ENCODE measurements around the gene USP5.
A peak's percentile ranks its signal among the peaks of the same experiment; 100 is the strongest.

The USP5 gene

GRCh38 chr12:6851921-6852650 lies at the start of gene USP5:
USP5 (plus strand) TSS chr12:6852150; CDS start chr12:6852180, 30 bp downstream.
- peak; percentile 96 for DNase-seq (ENCODE audit: low read depth)

- no peak for DNase-seq (ENCODE audit: low read depth)
Observed at GRCh38 chr12:6807170-6807569, 44.8 kb upstream of the USP5 start.

- no peak for DNase-seq (ENCODE audit: low read depth)
Observed at GRCh38 chr12:6809056-6809455, 42.9 kb upstream of the USP5 start.

- DNase-seq (ENCODE audit: low read depth) = no peak
Observed at GRCh38 chr12:6810758-6811157, 41.2 kb upstream of the USP5 start.

- no peak for DNase-seq (ENCODE audit: low read depth)
Observed at GRCh38 chr12:6813363-6813762, 38.6 kb upstream of the USP5 start.

- DNase-seq (ENCODE audit: low read depth) = no peak
Observed at GRCh38 chr12:6816598-6816997, 35.4 kb upstream of the USP5 start.

GRCh38 chr12:6817098-6817497 lies 34.9 kb upstream of the USP5 start:
- DNase-seq (ENCODE audit: low read depth) = no peak

- DNase-seq (ENCODE audit: low read depth) = no peak
Observed at GRCh38 chr12:6817662-6818157, 34.2 kb upstream of the USP5 start.

GRCh38 chr12:6818222-6818621 lies 33.7 kb upstream of the USP5 start:
- DNase-seq (ENCODE audit: low read depth) = no peak

GRCh38 chr12:6818645-6819044 lies 33.3 kb upstream of the USP5 start:
- DNase-seq (ENCODE audit: low read depth) = no peak

- DNase-seq (ENCODE audit: low read depth) = no peak
Observed at GRCh38 chr12:6819106-6820030, 32.6 kb upstream of the USP5 start.

GRCh38 chr12:6820166-6820565 lies 31.8 kb upstream of the USP5 start:
- no peak for DNase-seq (ENCODE audit: low read depth)

GRCh38 chr12:6821591-6822425 lies 30.1 kb upstream of the USP5 start, which contains the start of gene GPR162:
GPR162 (plus strand) TSS chr12:6821821; CDS start chr12:6823899, 2,078 bp downstream.
- DNase-seq (ENCODE audit: low read depth) = no peak

- DNase-seq (ENCODE audit: low read depth) = no peak
Observed at GRCh38 chr12:6822426-6823135, 29.4 kb upstream of the USP5 start.

GRCh38 chr12:6823182-6824084 lies 28.5 kb upstream of the USP5 start:
- DNase-seq (ENCODE audit: low read depth) = no peak

- DNase-seq (ENCODE audit: low read depth) = no peak
Observed at GRCh38 chr12:6824085-6824775, 27.7 kb upstream of the USP5 start.

- no peak for DNase-seq (ENCODE audit: low read depth)
Observed at GRCh38 chr12:6824901-6825381, 27.0 kb upstream of the USP5 start.

GRCh38 chr12:6825398-6826124 lies 26.4 kb upstream of the USP5 start:
- peak; percentile 73 for DNase-seq (ENCODE audit: low read depth)
